Ascending aorta (tissue), 2 donors: ENCODE measurements around the gene HOXB4. TPM values are rescaled to one million over a fixed set of nuclear protein-coding genes. Genes with fewer than 3 reads are reported as not detected.
A peak's percentile ranks its signal among the peaks of the same experiment; 100 is the strongest.

ENCODE experiments used
- DNase-seq, 2 donors: peaks; one replicate each; pipeline ENCODE4 v3.0.0-alpha.2; 2019; ENCODE audit warnings: low spot score in 2 of 2
- H3K27ac ChIP-seq, 2 donors: fragments of 200-600 bp; sonication (generic); one replicate each; pipeline ENCODE4 v1.5.1; 2016 to 2017; ENCODE audit warnings: mild to moderate bottlenecking in 1 of 2
- H3K27me3 ChIP-seq: fragments of 200-600 bp; sonication (generic); one replicate; pipeline ENCODE4 v1.5.1; 2017
- H3K36me3 ChIP-seq, 2 donors: fragments of 200-600 bp; sonication (generic); one replicate each; pipeline ENCODE4 v1.5.1; 2016
- H3K4me1 ChIP-seq, 2 donors: fragments of 200-600 bp; sonication (generic); one replicate each; pipeline ENCODE4 v1.5.1; 2016 to 2017; ENCODE audit warnings: mild to moderate bottlenecking in 1 of 2
- H3K4me3 ChIP-seq, 2 donors: fragments of 200-600 bp; sonication (generic); one replicate each; pipeline ENCODE4 v1.5.1; 2016 to 2017; ENCODE audit warnings: mild to moderate bottlenecking in 1 of 2
- H3K9me3 ChIP-seq, 2 donors: fragments of 200-600 bp; sonication (generic); one replicate each; pipeline ENCODE4 v1.5.1; 2016
- intact Hi-C: fragments of 100-400 bp; cut with DNase I; formaldehyde crosslinking; loops from one replicate; pipeline ENCODE4 v1.15.1; 2023
- total RNA-seq: library from RNA; depleted of rRNA; stranded (reverse); fragments of >200 nt; gene quantifications from one replicate; pipeline ENCODE4 v1.1.0, GENCODE V29; 2016
- TF ChIP-seq, protein P1 (sequence below), 3 experiments: fragments of 200-600 bp in 2 of 3; fragments of 450-650 bp in 1 of 3; sonication (generic) in 2 of 3; IDR thresholded peaks; one replicate each; pipeline ENCODE4 v1.5.1; 2016 to 2019; ENCODE audit warnings: antibody characterized with exemption in 3 of 3, mild to moderate bottlenecking in 1 of 3, moderate library complexity in 1 of 3

Gene HOXB4
- total RNA-seq, 1 donor from 2014 or later = 20.4 TPM

DNA sequence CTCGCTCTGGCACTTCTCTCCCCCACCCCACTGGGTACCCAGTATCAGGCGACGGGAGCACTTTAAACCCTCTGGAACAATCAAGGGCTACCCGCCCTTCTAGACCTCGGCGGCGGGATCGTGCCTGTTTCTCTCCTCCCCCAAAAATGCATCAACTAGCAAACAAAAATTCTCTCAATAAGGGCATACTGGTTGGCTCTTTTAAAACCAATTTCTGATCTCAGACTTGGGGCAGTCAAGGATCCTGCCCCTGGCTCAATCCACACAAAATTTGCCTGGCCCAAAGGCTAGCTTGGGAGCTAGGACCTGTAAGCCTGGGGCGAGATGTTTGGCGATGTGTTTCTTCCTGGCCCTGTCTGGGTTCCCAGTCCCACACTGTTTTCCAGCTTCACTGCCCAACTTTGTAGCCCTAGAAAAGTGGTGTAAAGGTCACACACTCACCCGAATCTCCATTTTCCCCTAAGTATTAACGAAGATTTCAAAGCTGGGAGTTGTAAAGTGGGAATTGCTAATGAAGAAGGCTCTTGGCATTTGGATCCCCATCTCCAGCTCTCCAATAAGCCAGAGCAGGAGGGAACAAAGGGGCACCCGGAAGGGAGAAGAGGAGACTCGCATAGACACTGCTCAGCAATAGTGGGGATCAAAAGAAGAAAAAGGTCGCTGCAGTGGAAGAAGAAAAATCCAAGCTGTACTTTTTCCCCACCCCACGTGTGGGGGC lies 18.9 kb downstream of the HOXB4 start:
- Histone ChIP-seq H3K36me3 (no peaks in the 10 kb centered on the region), H3K27me3 (no peaks in the 10 kb centered on the region), H3K9me3 (no peaks in the 10 kb centered on the region), H3K4me1 (peaks cover 15 to 69% of the 10 kb centered on the region in 2 donors), H3K27ac (peak overlapping the region; percentile 84 to 97), H3K4me3 (no peak overlapping the region)
- TF ChIP-seq, protein P1, sequence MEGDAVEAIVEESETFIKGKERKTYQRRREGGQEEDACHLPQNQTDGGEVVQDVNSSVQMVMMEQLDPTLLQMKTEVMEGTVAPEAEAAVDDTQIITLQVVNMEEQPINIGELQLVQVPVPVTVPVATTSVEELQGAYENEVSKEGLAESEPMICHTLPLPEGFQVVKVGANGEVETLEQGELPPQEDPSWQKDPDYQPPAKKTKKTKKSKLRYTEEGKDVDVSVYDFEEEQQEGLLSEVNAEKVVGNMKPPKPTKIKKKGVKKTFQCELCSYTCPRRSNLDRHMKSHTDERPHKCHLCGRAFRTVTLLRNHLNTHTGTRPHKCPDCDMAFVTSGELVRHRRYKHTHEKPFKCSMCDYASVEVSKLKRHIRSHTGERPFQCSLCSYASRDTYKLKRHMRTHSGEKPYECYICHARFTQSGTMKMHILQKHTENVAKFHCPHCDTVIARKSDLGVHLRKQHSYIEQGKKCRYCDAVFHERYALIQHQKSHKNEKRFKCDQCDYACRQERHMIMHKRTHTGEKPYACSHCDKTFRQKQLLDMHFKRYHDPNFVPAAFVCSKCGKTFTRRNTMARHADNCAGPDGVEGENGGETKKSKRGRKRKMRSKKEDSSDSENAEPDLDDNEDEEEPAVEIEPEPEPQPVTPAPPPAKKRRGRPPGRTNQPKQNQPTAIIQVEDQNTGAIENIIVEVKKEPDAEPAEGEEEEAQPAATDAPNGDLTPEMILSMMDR (IDR thresholded peaks at IDR 0.05) = no peak
- intact Hi-C loops = no loop called here
- peak in 1 of 2 donors; percentile 40 for DNase-seq

DNA sequence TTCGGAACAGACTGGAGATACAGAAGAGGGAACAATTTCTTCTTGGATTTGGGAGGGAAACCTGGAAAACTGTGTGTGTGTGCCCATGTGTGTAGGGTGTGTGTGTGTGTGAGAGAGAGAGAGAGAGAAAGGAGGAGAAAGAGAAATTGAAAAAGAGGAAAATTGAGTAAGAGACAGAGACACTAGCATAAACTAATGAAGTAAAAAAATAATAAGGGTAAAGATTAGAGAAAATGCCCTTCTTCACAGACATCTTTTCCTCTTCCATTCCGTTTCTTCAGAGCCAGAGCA lies 19.4 kb downstream of the HOXB4 start:
- Histone ChIP-seq H3K27ac (peak overlapping the region; percentile 84 to 97), H3K9me3 (no peaks in the 10 kb centered on the region), H3K27me3 (no peaks in the 10 kb centered on the region), H3K36me3 (no peaks in the 10 kb centered on the region), H3K4me1 (peaks cover 15 to 70% of the 10 kb centered on the region in 2 donors), H3K4me3 (no peak overlapping the region)
- intact Hi-C loops = no loop called here
- DNase-seq = no peak
- TF ChIP-seq, protein P1 (IDR thresholded peaks at IDR 0.05) = no peak

GRCh38 chr17:48558057-48558830 lies 19.9 kb downstream of the HOXB4 start:
- H3K4me1 ChIP-seq = peaks cover 15 to 70% of the 10 kb centered on the region in 2 donors
- TF ChIP-seq, protein P1 (IDR thresholded peaks at IDR 0.05) = no peak
- DNase-seq = no peak
- no peaks in the 10 kb centered on the region for H3K36me3 ChIP-seq
- no peaks in the 10 kb centered on the region for H3K27me3 ChIP-seq
- H3K4me3 ChIP-seq = peak overlapping the region in 1 of 2 donors; percentile 80
- peak overlapping the region; percentile 84 to 97 for H3K27ac ChIP-seq
- H3K9me3 ChIP-seq = no peaks in the 10 kb centered on the region
- intact Hi-C loops = no loop called here

- TF ChIP-seq, protein P1 (IDR thresholded peaks at IDR 0.05) = no peak
- intact Hi-C loops = no loop called here
- peak overlapping the region; percentile 12 to 80 for H3K4me3 ChIP-seq
These were observed 21.4 kb downstream of the HOXB4 start for GRCh38 chr17:48556576-48557401.

DNA sequence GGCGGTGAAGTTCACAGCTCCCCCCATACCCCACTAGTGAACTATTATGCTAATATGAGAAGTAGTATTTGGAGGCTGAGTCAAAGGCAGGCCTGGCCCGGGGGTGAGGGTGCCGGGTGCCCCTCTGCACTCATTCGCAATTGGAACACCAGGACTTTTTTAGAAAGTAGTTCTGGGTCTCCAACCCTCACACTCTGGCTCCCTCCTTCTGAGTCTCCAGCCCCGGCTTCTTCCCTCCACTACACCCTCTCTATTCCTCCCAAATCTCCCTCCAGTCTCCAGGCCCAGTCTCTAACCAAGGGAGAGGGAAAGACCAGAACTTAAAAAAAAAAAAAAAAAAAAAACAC lies 21.9 kb downstream of the HOXB4 start:
- Histone ChIP-seq H3K4me1 (peaks cover 15 to 68% of the 10 kb centered on the region in 2 donors), H3K4me3 (peak overlapping the region; percentile 71 to 80)

More at GRCh38 chr17:48556576-48557401, 21.4 kb downstream of the HOXB4 start:
- Histone ChIP-seq H3K4me1 (peaks cover 15 to 72% of the 10 kb centered on the region in 2 donors), H3K36me3 (peaks cover 3 to 5% of the 10 kb centered on the region in 2 donors), H3K27me3 (no peaks in the 10 kb centered on the region), H3K9me3 (no peaks in the 10 kb centered on the region), H3K27ac (peak overlapping the region; percentile 84 to 97)
- DNase-seq = no peak

More for the DNA sequence above, 21.9 kb downstream of the HOXB4 start:
- Histone ChIP-seq H3K27me3 (no peaks in the 10 kb centered on the region), H3K36me3 (peaks cover 9 to 10% of the 10 kb centered on the region in 2 donors), H3K27ac (peak overlapping the region; percentile 84 to 97), H3K9me3 (no peaks in the 10 kb centered on the region)
- TF ChIP-seq, protein P1 (IDR thresholded peaks at IDR 0.05) = no peak
- no peak for DNase-seq
- intact Hi-C loops = no loop called here
